Neural cell (in vitro differentiated cells): Measurements from ENCODE around the gene LY6G5B. TPM values are rescaled to one million over a fixed set of nuclear protein-coding genes. Genes with fewer than 3 reads are reported as not detected.

Experiments
- H2AFZ ChIP-seq: fragments of 200-600, 300-800 bp; sonication (generic), shearing (Covaris generic); 2 replicates; pipeline ENCODE4 v1.6.0; 2014; ENCODE audit warnings: low read depth, mild to moderate bottlenecking, antibody characterized with exemption, low read length, moderate library complexity
- H3F3A ChIP-seq: fragments of 200-600 bp; shearing (Covaris generic); 2 replicates; pipeline ENCODE4 v1.6.1; 2016; ENCODE audit warnings: mild to moderate bottlenecking, moderate library complexity, mixed read lengths, antibody characterized with exemption, low read length; ENCODE audit not compliant: insufficient read depth, poor library complexity, severe bottlenecking
- H3K27ac ChIP-seq: fragments of 200-600, 300-800 bp; sonication (generic), shearing (Covaris generic); 2 replicates; pipeline ENCODE4 v1.5.1; 2014; ENCODE audit warnings: mild to moderate bottlenecking, low read length, moderate library complexity
- H3K27me3 ChIP-seq: fragments of 300-800, 200-600 bp; sonication (generic), shearing (Covaris generic); 2 replicates; pipeline ENCODE4 v1.6.0; 2014; ENCODE audit warnings: mild to moderate bottlenecking, low read depth, low read length, moderate library complexity; ENCODE audit not compliant: insufficient read depth
- H3K36me3 ChIP-seq: fragments of 300-800, 200-600 bp; sonication (generic), shearing (Covaris generic); 2 replicates; pipeline ENCODE4 v1.5.1; 2014; ENCODE audit warnings: mild to moderate bottlenecking, antibody characterized with exemption, low read length, moderate library complexity; ENCODE audit not compliant: insufficient read depth
- H3K4me2 ChIP-seq: fragments of 300-800, 200-600 bp; sonication (generic), shearing (Covaris generic); 2 replicates; pipeline ENCODE4 v1.6.0; 2014; ENCODE audit warnings: mild to moderate bottlenecking, low read length
- H3K4me3 ChIP-seq: fragments of 300-800, 200-600 bp; sonication (generic), shearing (Covaris generic); 2 replicates; pipeline ENCODE4 v1.5.1; 2014; ENCODE audit warnings: mild to moderate bottlenecking, low read length, moderate library complexity
- H3K79me2 ChIP-seq: fragments of 200-600 bp; shearing (Covaris generic); replicated peaks from 2 replicates; pipeline ENCODE4 v1.6.0; 2014; ENCODE audit warnings: mild to moderate bottlenecking, low read length, moderate library complexity; ENCODE audit not compliant: insufficient read depth
- H3K9ac ChIP-seq: fragments of 300-800, 200-600 bp; sonication (generic), shearing (Covaris generic); 2 replicates; pipeline ENCODE4 v1.6.1; 2016; ENCODE audit warnings: mild to moderate bottlenecking, low read length, mixed read lengths
- H3K9me2 ChIP-seq: fragments of 200-600 bp; shearing (Covaris generic); 2 replicates; pipeline ENCODE4 v1.6.1; 2016; ENCODE audit warnings: mild to moderate bottlenecking, low read length, mixed read lengths; ENCODE audit not compliant: insufficient read depth
- H3K9me3 ChIP-seq: fragments of 200-600, 300-800 bp; sonication (generic), shearing (Covaris generic); 2 replicates; pipeline ENCODE4 v1.6.1; 2016; ENCODE audit warnings: mild to moderate bottlenecking, mixed run types, low read length, moderate library complexity, mixed read lengths
- H4K20me1 ChIP-seq: fragments of 200-600 bp; shearing (Covaris generic); 2 replicates; pipeline ENCODE4 v1.6.1; 2016; ENCODE audit warnings: mild to moderate bottlenecking, mixed run types; ENCODE audit not compliant: insufficient read depth
- EP300 ChIP-seq: fragments of 450-650 bp; conservative IDR thresholded peaks from 2 replicates; pipeline ENCODE4 v1.6.1; 2014; ENCODE audit warnings: antibody characterized with exemption, mild to moderate bottlenecking, moderate library complexity; ENCODE audit not compliant: poor library complexity, severe bottlenecking
- EZH2 ChIP-seq: fragments of 200-600, 300-800 bp; shearing (Covaris generic), sonication (generic); IDR thresholded peaks from 2 replicates; pipeline ENCODE4 v1.6.1; 2014; ENCODE audit warnings: antibody characterized with exemption, low read length, borderline replicate concordance, mild to moderate bottlenecking; ENCODE audit not compliant: insufficient read depth, poor library complexity, severe bottlenecking
- MXI1 ChIP-seq: fragments of 450-650 bp; conservative IDR thresholded peaks from 2 replicates; pipeline ENCODE4 v1.6.1; 2014; ENCODE audit warnings: antibody characterized with exemption, mild to moderate bottlenecking; ENCODE audit not compliant: poor library complexity, severe bottlenecking
- POLR2AphosphoS5 ChIP-seq: IDR thresholded peaks from 2 replicates; pipeline ENCODE4 v1.6.1; 2012
- RAD21 ChIP-seq: fragments of 450-650 bp; conservative IDR thresholded peaks from 2 replicates; pipeline ENCODE4 v1.6.1; 2014; ENCODE audit warnings: antibody characterized with exemption, mild to moderate bottlenecking, moderate library complexity
- REST ChIP-seq: IDR thresholded peaks from 2 replicates; pipeline ENCODE4 v1.6.1; 2012; ENCODE audit warnings: borderline replicate concordance
- SMC3 ChIP-seq: fragments of 450-650 bp; conservative IDR thresholded peaks from 2 replicates; pipeline ENCODE4 v1.6.1; 2014; ENCODE audit warnings: antibody characterized with exemption, mild to moderate bottlenecking, moderate library complexity; ENCODE audit not compliant: poor library complexity
- TAF1 ChIP-seq: IDR thresholded peaks from 2 replicates; pipeline ENCODE4 v1.6.1; 2012; ENCODE audit warnings: low read depth
- polyA plus RNA-seq: library from polyadenylated mRNA; depleted of rRNA; stranded (reverse); fragments of >200 nt; gene quantifications from 2 replicates; pipeline ENCODE4 v1.2.3, GENCODE V29; 2014
- TF ChIP-seq, protein P1 (sequence below): fragments of 450-650 bp; IDR thresholded peaks from 2 replicates; pipeline ENCODE4 v1.5.1; 2014; ENCODE audit warnings: antibody characterized with exemption, mild to moderate bottlenecking, moderate library complexity; ENCODE audit not compliant: poor library complexity, severe bottlenecking

LY6G5B gene
- polyA plus RNA-seq, 1 donor from 2014 or later, result 4.0 TPM

GRCh38 chr6:31687321-31687720 is 17.5 kb downstream of the LY6G5B start:
- Histone ChIP-seq H3K27ac (no peak overlapping the region), H3K9me3 (no peaks in the 10 kb centered on the region), H3K9me2 (no peaks in the 10 kb centered on the region), H2AFZ (no peak overlapping the region), H3K36me3 (peaks cover 4% of the 10 kb centered on the region), H3K4me2 (no peak overlapping the region), H3K9ac (no peak overlapping the region), H3K27me3 (no peaks in the 10 kb centered on the region), H4K20me1 (no peaks in the 10 kb centered on the region), H3K79me2 (no peaks in the 10 kb centered on the region), H3F3A (no peaks in the 10 kb centered on the region), H3K4me3 (no peak overlapping the region)
- TF ChIP-seq, protein P1, sequence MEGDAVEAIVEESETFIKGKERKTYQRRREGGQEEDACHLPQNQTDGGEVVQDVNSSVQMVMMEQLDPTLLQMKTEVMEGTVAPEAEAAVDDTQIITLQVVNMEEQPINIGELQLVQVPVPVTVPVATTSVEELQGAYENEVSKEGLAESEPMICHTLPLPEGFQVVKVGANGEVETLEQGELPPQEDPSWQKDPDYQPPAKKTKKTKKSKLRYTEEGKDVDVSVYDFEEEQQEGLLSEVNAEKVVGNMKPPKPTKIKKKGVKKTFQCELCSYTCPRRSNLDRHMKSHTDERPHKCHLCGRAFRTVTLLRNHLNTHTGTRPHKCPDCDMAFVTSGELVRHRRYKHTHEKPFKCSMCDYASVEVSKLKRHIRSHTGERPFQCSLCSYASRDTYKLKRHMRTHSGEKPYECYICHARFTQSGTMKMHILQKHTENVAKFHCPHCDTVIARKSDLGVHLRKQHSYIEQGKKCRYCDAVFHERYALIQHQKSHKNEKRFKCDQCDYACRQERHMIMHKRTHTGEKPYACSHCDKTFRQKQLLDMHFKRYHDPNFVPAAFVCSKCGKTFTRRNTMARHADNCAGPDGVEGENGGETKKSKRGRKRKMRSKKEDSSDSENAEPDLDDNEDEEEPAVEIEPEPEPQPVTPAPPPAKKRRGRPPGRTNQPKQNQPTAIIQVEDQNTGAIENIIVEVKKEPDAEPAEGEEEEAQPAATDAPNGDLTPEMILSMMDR, result no peak
- no peak for TF ChIP-seq SMC3
- TF ChIP-seq TAF1, result no peak
- no peak for TF ChIP-seq EZH2
- TF ChIP-seq REST, result no peak
- no peak for TF ChIP-seq RAD21
- no peak for TF ChIP-seq POLR2AphosphoS5
- no peak for TF ChIP-seq EP300
- no peak for TF ChIP-seq MXI1

- peaks cover 4% of the 10 kb centered on the region for H3K36me3 ChIP-seq
- H3K79me2 ChIP-seq, result no peaks in the 10 kb centered on the region
- TF ChIP-seq, protein P1, result no peak
- no peak for TF ChIP-seq TAF1
- TF ChIP-seq MXI1, result no peak
- TF ChIP-seq REST, result no peak
- TF ChIP-seq EZH2, result no peak
- no peak for TF ChIP-seq RAD21
- no peak for TF ChIP-seq POLR2AphosphoS5
- no peak for TF ChIP-seq SMC3
- no peak for TF ChIP-seq EP300
- H3K4me3 ChIP-seq, result no peak overlapping the region
- H2AFZ ChIP-seq, result no peak overlapping the region
- H3K9me2 ChIP-seq, result no peaks in the 10 kb centered on the region
- no peaks in the 10 kb centered on the region for H4K20me1 ChIP-seq
- no peak overlapping the region for H3K4me2 ChIP-seq
- no peak overlapping the region for H3K27ac ChIP-seq
- H3K9ac ChIP-seq, result no peak overlapping the region
- no peaks in the 10 kb centered on the region for H3F3A ChIP-seq
- H3K9me3 ChIP-seq, result no peaks in the 10 kb centered on the region
- H3K27me3 ChIP-seq, result no peaks in the 10 kb centered on the region
Observed at GRCh38 chr6:31687860-31688693, 18.3 kb downstream of the LY6G5B start.
